ENCODE data around the gene PDCD4.

- TF ChIP-seq REST (IDR thresholded peaks at IDR 0.05; ENCODE audit: low read depth, low read length), result no peak
- TF ChIP-seq POLR2AphosphoS5 (IDR thresholded peaks at IDR 0.05; ENCODE audit: low read depth, low read length), result no peak
- no peak for TF ChIP-seq EZH2phosphoT487 (IDR thresholded peaks at IDR 0.05; ENCODE audit: borderline replicate concordance, low read depth)
- no peak for TF ChIP-seq EP300 (IDR thresholded peaks at IDR 0.05; ENCODE audit: borderline replicate concordance in 1 of 2, low read depth in 1 of 2, low read length in 1 of 2)
- TF ChIP-seq, protein P1, sequence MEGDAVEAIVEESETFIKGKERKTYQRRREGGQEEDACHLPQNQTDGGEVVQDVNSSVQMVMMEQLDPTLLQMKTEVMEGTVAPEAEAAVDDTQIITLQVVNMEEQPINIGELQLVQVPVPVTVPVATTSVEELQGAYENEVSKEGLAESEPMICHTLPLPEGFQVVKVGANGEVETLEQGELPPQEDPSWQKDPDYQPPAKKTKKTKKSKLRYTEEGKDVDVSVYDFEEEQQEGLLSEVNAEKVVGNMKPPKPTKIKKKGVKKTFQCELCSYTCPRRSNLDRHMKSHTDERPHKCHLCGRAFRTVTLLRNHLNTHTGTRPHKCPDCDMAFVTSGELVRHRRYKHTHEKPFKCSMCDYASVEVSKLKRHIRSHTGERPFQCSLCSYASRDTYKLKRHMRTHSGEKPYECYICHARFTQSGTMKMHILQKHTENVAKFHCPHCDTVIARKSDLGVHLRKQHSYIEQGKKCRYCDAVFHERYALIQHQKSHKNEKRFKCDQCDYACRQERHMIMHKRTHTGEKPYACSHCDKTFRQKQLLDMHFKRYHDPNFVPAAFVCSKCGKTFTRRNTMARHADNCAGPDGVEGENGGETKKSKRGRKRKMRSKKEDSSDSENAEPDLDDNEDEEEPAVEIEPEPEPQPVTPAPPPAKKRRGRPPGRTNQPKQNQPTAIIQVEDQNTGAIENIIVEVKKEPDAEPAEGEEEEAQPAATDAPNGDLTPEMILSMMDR (IDR thresholded peaks at IDR 0.05), result no peak
- TF ChIP-seq ELF1 (IDR thresholded peaks at IDR 0.05), result no peak
- TF ChIP-seq GABPA (IDR thresholded peaks at IDR 0.05; ENCODE audit: low read depth), result no peak
These were observed 26.5 kb upstream of the PDCD4 start for GRCh38 chr10:110845192-110845755.

Data from SK-N-SH (cell line).